OCI-LY1 (cell line): ENCODE data around the gene PPP2R5B.

Experiments
- CTCF ChIP-seq: fragments of 200-600 bp; sonication (generic), shearing (Covaris generic); IDR thresholded peaks from 2 replicates; pipeline ENCODE4 v1.5.1; 2017; ENCODE audit warnings: mild to moderate bottlenecking, antibody characterized with exemption, low read length, moderate library complexity, mixed read lengths
- EZH2 ChIP-seq: fragments of 200-600 bp; sonication (generic), shearing (Covaris generic); IDR thresholded peaks from 2 replicates; pipeline ENCODE4 v1.8.0; 2017; ENCODE audit warnings: borderline replicate concordance, mixed run types, mild to moderate bottlenecking, antibody characterized with exemption, low read length, moderate library complexity, mixed read lengths

- no peak for TF ChIP-seq CTCF
- no peak for TF ChIP-seq EZH2
These were observed 36.1 kb upstream of the PPP2R5B start for GRCh38 chr11:64888406-64888728.
